Measurements from ENCODE around the gene UBE2G2. TPM values are rescaled to one million over a fixed set of nuclear protein-coding genes. Genes with fewer than 3 reads are reported as not detected.

The UBE2G2 gene
- total and polyA plus RNA-seq, 2 donors (not counting 1 experiment from before 2014, with no cell fraction given) = 49.7 to 61.9 TPM

DNA sequence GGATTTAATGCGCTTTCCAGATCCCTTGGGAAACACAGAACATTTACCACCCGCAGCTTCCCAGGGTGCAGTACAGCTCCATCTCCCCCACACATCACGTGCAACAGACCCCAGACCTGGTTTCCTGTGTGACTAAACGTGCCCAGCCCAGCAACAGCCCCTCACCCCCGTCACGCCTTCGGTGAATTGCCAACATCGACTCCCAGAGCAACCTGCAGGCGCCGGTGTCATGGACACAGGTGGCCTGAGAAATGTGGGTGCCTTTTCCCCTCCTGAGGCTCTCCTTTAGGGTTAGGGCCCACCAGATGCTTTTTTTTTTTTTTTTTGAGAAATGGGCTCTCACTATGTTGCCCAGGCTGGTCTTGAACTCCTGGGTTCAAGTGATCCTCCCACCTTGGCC, 40.5 kb upstream of the UBE2G2 start:
- DNase-seq (ENCODE audit: low read depth in 2 of 2) = no peak
- H2AFZ ChIP-seq (ENCODE audit: low read length) = no peak overlapping the region
- no peak overlapping the region for H3K9ac ChIP-seq (ENCODE audit: insufficient read depth, low read length)
- H4K20me1 ChIP-seq (ENCODE audit: control insufficient read depth, extremely low read depth, insufficient read depth, low read length) = no peaks in the 10 kb centered on the region
- no peak overlapping the region for H3K4me2 ChIP-seq (ENCODE audit: extremely low read depth, insufficient read depth, low read length)
- no peaks in the 10 kb centered on the region for H3K36me3 ChIP-seq (ENCODE audit: control insufficient read depth, insufficient read depth, low read length)
- H3K4me1 ChIP-seq (ENCODE audit: control insufficient read depth, extremely low read depth, insufficient read depth, low read length) = peaks cover 13% of the 10 kb centered on the region
- peaks cover 3% of the 10 kb centered on the region for H3K27me3 ChIP-seq (ENCODE audit: control insufficient read depth, insufficient read depth, low read length)
- H3K79me2 ChIP-seq (ENCODE audit: control insufficient read depth, insufficient read depth, low read length) = no peaks in the 10 kb centered on the region
- no peak overlapping the region for H3K27ac ChIP-seq (ENCODE audit: insufficient read depth, low read length)
- no peak overlapping the region for H3K4me3 ChIP-seq (replicated peaks in 1 of 4; ENCODE audit: control extremely low read depth in 1 of 4, insufficient read depth in 1 of 4, low read depth in 3 of 4, low read length in 4 of 4)
- no peak for TF ChIP-seq EZH2 (IDR thresholded peaks at IDR 0.05; ENCODE audit: low read length, missing control alignments)
- TF ChIP-seq CTCF (conservative IDR thresholded peaks at IDR 0.05 in 1 of 2, IDR thresholded peaks at IDR 0.05 in 1 of 2; ENCODE audit: low read depth in 1 of 2, low read length in 2 of 2) = no peak
- H3K9me3 ChIP-seq (ENCODE audit: control insufficient read depth, insufficient read depth, low read depth, low read length) = no peaks in the 10 kb centered on the region

- no peak for TF ChIP-seq CTCF (conservative IDR thresholded peaks at IDR 0.05 in 1 of 2, IDR thresholded peaks at IDR 0.05 in 1 of 2; ENCODE audit: low read depth in 1 of 2, low read length in 2 of 2)
- no peak for TF ChIP-seq EZH2 (IDR thresholded peaks at IDR 0.05; ENCODE audit: low read length, missing control alignments)
- DNase-seq (ENCODE audit: low read depth in 2 of 2) = no peak
- H2AFZ ChIP-seq (ENCODE audit: low read length) = no peak overlapping the region
- H3K9ac ChIP-seq (ENCODE audit: insufficient read depth, low read length) = no peak overlapping the region
- no peaks in the 10 kb centered on the region for H3K79me2 ChIP-seq (ENCODE audit: control insufficient read depth, insufficient read depth, low read length)
- peaks cover 3% of the 10 kb centered on the region for H3K27me3 ChIP-seq (ENCODE audit: control insufficient read depth, insufficient read depth, low read length)
- no peaks in the 10 kb centered on the region for H3K9me3 ChIP-seq (ENCODE audit: control insufficient read depth, insufficient read depth, low read depth, low read length)
- H3K36me3 ChIP-seq (ENCODE audit: control insufficient read depth, insufficient read depth, low read length) = no peaks in the 10 kb centered on the region
- no peaks in the 10 kb centered on the region for H4K20me1 ChIP-seq (ENCODE audit: control insufficient read depth, extremely low read depth, insufficient read depth, low read length)
- H3K4me1 ChIP-seq (ENCODE audit: control insufficient read depth, extremely low read depth, insufficient read depth, low read length) = peaks cover 2% of the 10 kb centered on the region
- no peak overlapping the region for H3K4me3 ChIP-seq (replicated peaks in 1 of 4; ENCODE audit: control extremely low read depth in 1 of 4, insufficient read depth in 1 of 4, low read depth in 3 of 4, low read length in 4 of 4)
- H3K4me2 ChIP-seq (ENCODE audit: extremely low read depth, insufficient read depth, low read length) = no peak overlapping the region
- no peak overlapping the region for H3K27ac ChIP-seq (ENCODE audit: insufficient read depth, low read length)
Observed at GRCh38 chr21:44840771-44841170, 39.2 kb upstream of the UBE2G2 start.

DNA sequence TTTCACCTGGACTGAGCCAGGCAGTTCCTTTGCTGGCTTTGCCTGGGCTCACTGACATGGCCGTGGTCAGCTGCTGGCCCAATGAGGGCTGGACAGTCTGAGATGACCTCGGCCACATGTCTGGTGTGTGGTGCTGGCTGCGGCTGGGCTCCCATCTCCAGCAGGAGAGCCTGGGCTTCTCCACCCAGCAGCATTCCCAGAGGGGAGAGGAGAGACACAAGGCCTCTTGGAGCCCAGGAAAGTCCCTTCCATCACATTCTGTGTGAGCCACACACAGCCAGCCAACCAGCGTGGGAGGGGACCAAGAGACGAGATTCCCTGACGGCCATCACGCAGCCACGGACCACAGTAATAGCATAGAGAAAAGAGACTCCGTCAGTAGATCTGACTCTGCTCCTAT, 37.3 kb upstream of the UBE2G2 start:
- H3K4me2 ChIP-seq (ENCODE audit: extremely low read depth, insufficient read depth, low read length) = no peak overlapping the region
- no peaks in the 10 kb centered on the region for H4K20me1 ChIP-seq (ENCODE audit: control insufficient read depth, extremely low read depth, insufficient read depth, low read length)
- no peaks in the 10 kb centered on the region for H3K9me3 ChIP-seq (ENCODE audit: control insufficient read depth, insufficient read depth, low read depth, low read length)
- no peaks in the 10 kb centered on the region for H3K36me3 ChIP-seq (ENCODE audit: control insufficient read depth, insufficient read depth, low read length)
- no peak overlapping the region for H3K27ac ChIP-seq (ENCODE audit: insufficient read depth, low read length)
- TF ChIP-seq EZH2 (IDR thresholded peaks at IDR 0.05; ENCODE audit: low read length, missing control alignments) (no peak), CTCF (conservative IDR thresholded peaks at IDR 0.05 in 1 of 2, IDR thresholded peaks at IDR 0.05 in 1 of 2; ENCODE audit: low read depth in 1 of 2, low read length in 2 of 2) (no peak)
- no peak overlapping the region for H3K9ac ChIP-seq (ENCODE audit: insufficient read depth, low read length)
- H3K79me2 ChIP-seq (ENCODE audit: control insufficient read depth, insufficient read depth, low read length) = no peaks in the 10 kb centered on the region
- H2AFZ ChIP-seq (ENCODE audit: low read length) = no peak overlapping the region
- H3K27me3 ChIP-seq (ENCODE audit: control insufficient read depth, insufficient read depth, low read length) = peaks cover 3% of the 10 kb centered on the region
- no peak for DNase-seq (ENCODE audit: low read depth in 2 of 2)
- no peaks in the 10 kb centered on the region for H3K4me1 ChIP-seq (ENCODE audit: control insufficient read depth, extremely low read depth, insufficient read depth, low read length)
- no peak overlapping the region for H3K4me3 ChIP-seq (replicated peaks in 1 of 4; ENCODE audit: control extremely low read depth in 1 of 4, insufficient read depth in 1 of 4, low read depth in 3 of 4, low read length in 4 of 4)

All from fibroblast of lung (primary cell).